Measurements from ENCODE around the gene PRKCA. TPM values are rescaled to one million over a fixed set of nuclear protein-coding genes. Genes with fewer than 3 reads are reported as not detected.

Gene PRKCA
- total RNA-seq, 1 experiment from 2014 or later = 29.6 TPM

GRCh38 chr17:66812571-66812970 is 510.2 kb downstream of the PRKCA start:
- Mint-ChIP-seq H3K4me1 (ENCODE audit: low read depth, unreplicated experiment) (no peaks in the 10 kb centered on the region), H3K27me3 (ENCODE audit: insufficient read depth, unreplicated experiment) (peaks cover 17% of the 10 kb centered on the region), H3K27ac (ENCODE audit: unreplicated experiment) (no peak overlapping the region), H3K4me3 (ENCODE audit: unreplicated experiment) (no peak overlapping the region), H3K36me3 (ENCODE audit: insufficient read depth, unreplicated experiment) (no peaks in the 10 kb centered on the region), H3K9me3 (ENCODE audit: unreplicated experiment) (no peaks in the 10 kb centered on the region)
- no peak for DNase-seq
- Histone ChIP-seq H3K9me3 (peaks cover 1% of the 10 kb centered on the region; the same call in 1 of the 2 replicates), H3K36me3 (ENCODE audit: control insufficient read depth, insufficient read depth, low read length) (no peaks in the 10 kb centered on the region), H3K4me1 (no peaks in the 10 kb centered on the region), H3K27me3 (replicated peaks; ENCODE audit: control insufficient read depth, insufficient read depth, low read length) (no peaks in the 10 kb centered on the region), H3K4me3 (ENCODE audit: low read depth, low read length) (no peak overlapping the region)
- ChIA-PET CTCF (no interaction called here), POLR2A (no interaction called here)
- TF ChIP-seq CTCF (IDR thresholded peaks at IDR 0.05; ENCODE audit: insufficient read depth in 1 of 2, low read depth in 1 of 2, low read length in 1 of 2, severe bottlenecking in 1 of 2, unreplicated experiment in 1 of 2) = no peak
- intact Hi-C loops (cut with micrococcal nuclease; ENCODE audit: unreplicated experiment) = no loop called here
- no TSS peak for BruUV-seq (replicated peaks)

DNA sequence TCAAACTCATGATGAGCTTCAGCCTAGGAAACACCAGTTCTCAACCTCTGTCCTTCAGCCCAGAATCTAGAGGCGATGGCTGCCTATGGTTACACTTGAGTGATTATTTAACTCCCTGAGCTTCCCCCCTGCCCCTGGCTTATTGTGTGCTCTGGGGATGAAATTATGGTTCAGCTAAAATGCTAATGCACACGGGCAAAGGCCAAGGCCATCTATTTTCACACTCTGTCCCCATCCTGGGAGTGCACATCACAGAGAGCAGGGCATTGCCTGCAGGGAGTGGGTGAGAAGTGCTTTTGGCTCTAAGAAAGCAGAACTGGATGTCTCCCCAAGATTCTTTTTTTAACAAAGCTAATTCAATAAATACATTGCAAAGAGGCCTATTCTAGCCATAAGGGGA is 510.9 kb downstream of the PRKCA start:
- H3K36me3 Mint-ChIP-seq (ENCODE audit: insufficient read depth, unreplicated experiment) = no peaks in the 10 kb centered on the region
- intact Hi-C loops (cut with micrococcal nuclease; ENCODE audit: unreplicated experiment) = no loop called here
- no peaks in the 10 kb centered on the region for H3K9me3 Mint-ChIP-seq (ENCODE audit: unreplicated experiment)
- H3K9me3 ChIP-seq = peaks cover 6% of the 10 kb centered on the region
- TF ChIP-seq CTCF (IDR thresholded peaks at IDR 0.05; ENCODE audit: insufficient read depth in 1 of 2, low read depth in 1 of 2, low read length in 1 of 2, severe bottlenecking in 1 of 2, unreplicated experiment in 1 of 2) = no peak
- POLR2A ChIA-PET = no interaction called here
- no peaks in the 10 kb centered on the region for H3K36me3 ChIP-seq (ENCODE audit: control insufficient read depth, insufficient read depth, low read length)
- DNase-seq = no peak
- BruUV-seq (replicated peaks) = no TSS peak
- no peak overlapping the region for H3K4me3 Mint-ChIP-seq (ENCODE audit: unreplicated experiment)
- CTCF ChIA-PET = no interaction called here
- no peaks in the 10 kb centered on the region for H3K27me3 ChIP-seq (replicated peaks; ENCODE audit: control insufficient read depth, insufficient read depth, low read length)
- H3K4me1 Mint-ChIP-seq (ENCODE audit: low read depth, unreplicated experiment) = no peaks in the 10 kb centered on the region
- H3K4me3 ChIP-seq (ENCODE audit: low read depth, low read length) = no peak overlapping the region
- no peaks in the 10 kb centered on the region for H3K4me1 ChIP-seq
- peaks cover 17% of the 10 kb centered on the region for H3K27me3 Mint-ChIP-seq (ENCODE audit: insufficient read depth, unreplicated experiment)
- H3K27ac Mint-ChIP-seq (ENCODE audit: unreplicated experiment) = no peak overlapping the region

DNA sequence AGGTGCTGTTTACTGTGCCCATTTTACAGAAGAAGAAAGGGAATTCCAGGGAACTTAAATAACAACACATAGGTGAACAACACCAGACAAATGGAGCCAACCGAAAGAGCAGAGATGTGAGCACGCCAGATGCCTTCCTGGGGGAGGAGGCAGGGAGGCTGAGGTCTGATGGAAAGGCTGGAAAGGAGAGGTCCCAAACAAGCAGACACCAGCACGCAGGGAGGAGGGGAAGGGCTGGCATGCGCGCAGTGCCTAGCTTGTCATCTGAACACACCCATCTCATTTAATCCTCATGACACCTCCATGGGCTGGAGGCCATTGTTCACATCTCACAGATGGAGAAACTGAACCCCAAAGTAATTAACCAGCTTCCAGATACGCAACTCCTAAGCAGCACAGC is 511.6 kb downstream of the PRKCA start:
- POLR2A ChIA-PET = no interaction called here
- no peak overlapping the region for H3K4me3 ChIP-seq (ENCODE audit: low read depth, low read length)
- H3K27me3 ChIP-seq (replicated peaks; ENCODE audit: control insufficient read depth, insufficient read depth, low read length) = no peaks in the 10 kb centered on the region
- CTCF ChIA-PET = no interaction called here
- Mint-ChIP-seq H3K27me3 (ENCODE audit: insufficient read depth, unreplicated experiment) (peaks cover 17% of the 10 kb centered on the region), H3K27ac (ENCODE audit: unreplicated experiment) (no peak overlapping the region), H3K36me3 (ENCODE audit: insufficient read depth, unreplicated experiment) (no peaks in the 10 kb centered on the region), H3K9me3 (ENCODE audit: unreplicated experiment) (no peaks in the 10 kb centered on the region), H3K4me3 (ENCODE audit: unreplicated experiment) (no peak overlapping the region), H3K4me1 (ENCODE audit: low read depth, unreplicated experiment) (no peaks in the 10 kb centered on the region)
- no peak for TF ChIP-seq CTCF (IDR thresholded peaks at IDR 0.05; ENCODE audit: insufficient read depth in 1 of 2, low read depth in 1 of 2, low read length in 1 of 2, severe bottlenecking in 1 of 2, unreplicated experiment in 1 of 2)
- no peaks in the 10 kb centered on the region for H3K36me3 ChIP-seq (ENCODE audit: control insufficient read depth, insufficient read depth, low read length)
- BruUV-seq (replicated peaks) = no TSS peak
- no peaks in the 10 kb centered on the region for H3K4me1 ChIP-seq
- peaks cover 6% of the 10 kb centered on the region for H3K9me3 ChIP-seq
- no peak for DNase-seq
- intact Hi-C loops (cut with micrococcal nuclease; ENCODE audit: unreplicated experiment) = no loop called here

Measured in Caco-2 (cell line).